Neural progenitor cell (in vitro differentiated cells): ENCODE results near the gene THRA. TPM values are rescaled to one million over a fixed set of nuclear protein-coding genes. Genes with fewer than 3 reads are reported as not detected.
A peak's percentile ranks its signal among the peaks of the same experiment; 100 is the strongest.

Source experiments
- DNase-seq: peaks from one replicate; pipeline ENCODE4 v3.0.0-alpha.2; 2016; ENCODE audit warnings: low spot score
- H2AFZ ChIP-seq: fragments of 200-600 bp; sonication (generic); replicated peaks from 2 replicates; pipeline ENCODE4 v1.6.1; 2016; ENCODE audit warnings: antibody characterized with exemption
- H3F3A ChIP-seq: fragments of 200-600 bp; sonication (generic); 2 replicates; pipeline ENCODE4 v1.6.1; 2016; ENCODE audit warnings: antibody characterized with exemption, low read depth
- H3K27ac ChIP-seq: fragments of 200-600 bp; sonication (generic); 2 replicates; pipeline ENCODE4 v1.5.1; 2016; ENCODE audit warnings: mild to moderate bottlenecking
- H3K27me3 ChIP-seq: fragments of 200-600 bp; sonication (generic); 2 replicates; pipeline ENCODE4 v1.6.1; 2016; ENCODE audit warnings: mild to moderate bottlenecking, moderate library complexity
- H3K36me3 ChIP-seq: fragments of 200-600 bp; sonication (generic); 2 replicates; pipeline ENCODE4 v1.5.1; 2016
- H3K4me1 ChIP-seq: fragments of 200-600 bp; sonication (generic); 2 replicates; pipeline ENCODE4 v1.6.1; 2016; ENCODE audit warnings: mixed run types
- H3K4me2 ChIP-seq: fragments of 200-600 bp; sonication (generic); 2 replicates; pipeline ENCODE4 v1.6.1; 2016
- H3K4me3 ChIP-seq: fragments of 200-600 bp; sonication (generic); 2 replicates; pipeline ENCODE4 v1.5.1; 2016
- H3K79me2 ChIP-seq: fragments of 200-600 bp; sonication (generic); 2 replicates; pipeline ENCODE4 v1.6.1; 2016; ENCODE audit warnings: low read depth
- H3K9ac ChIP-seq: fragments of 200-600 bp; sonication (generic); 2 replicates; pipeline ENCODE4 v1.6.1; 2016
- H3K9me3 ChIP-seq: fragments of 200-600 bp; sonication (generic); 2 replicates; pipeline ENCODE4 v1.5.1; 2016; ENCODE audit warnings: low read depth
- H4K20me1 ChIP-seq: fragments of 200-600 bp; sonication (generic); 2 replicates; pipeline ENCODE4 v1.6.1; 2016; ENCODE audit warnings: low read depth
- H3K27ac Mint-ChIP-seq: 3 replicates; pipeline ENCODE4 v1.8.0; 2021; ENCODE audit warnings: mixed read lengths
- H3K27me3 Mint-ChIP-seq: 2 replicates; pipeline ENCODE4 v1.8.0; 2022; ENCODE audit warnings: low read depth, mild to moderate bottlenecking, inconsistent platforms, moderate library complexity, mixed read lengths; ENCODE audit not compliant: insufficient read depth
- H3K36me3 Mint-ChIP-seq: 3 replicates; pipeline ENCODE4 v1.8.0; 2021; ENCODE audit warnings: mixed read lengths
- H3K4me1 Mint-ChIP-seq: 3 replicates; pipeline ENCODE4 v1.8.0; 2021; ENCODE audit warnings: mixed read lengths
- H3K4me3 Mint-ChIP-seq: 3 replicates; pipeline ENCODE4 v1.8.0; 2021; ENCODE audit warnings: mild to moderate bottlenecking, moderate library complexity, mixed read lengths
- H3K9me3 Mint-ChIP-seq: 3 replicates; pipeline ENCODE4 v1.8.0; 2020; ENCODE audit warnings: mixed read lengths
- EZH2 ChIP-seq: fragments of 200-600 bp; sonication (generic); IDR thresholded peaks from 2 replicates; pipeline ENCODE4 v1.6.1; 2017; ENCODE audit warnings: antibody characterized with exemption, mild to moderate bottlenecking, moderate library complexity
- EZH2phosphoT487 ChIP-seq: fragments of 200-600 bp; sonication (generic); IDR thresholded peaks from 2 replicates; pipeline ENCODE4 v1.6.1; 2017; ENCODE audit warnings: antibody characterized with exemption
- total RNA-seq: library from RNA; depleted of rRNA; stranded (reverse); fragments of >200 nt; gene quantifications from 2 replicates; pipeline ENCODE4 v1.2.3, GENCODE V29; 2015; ENCODE audit warnings: low replicate concordance
- TF ChIP-seq, protein P1 (sequence below): fragments of 200-600 bp; sonication (generic); IDR thresholded peaks from 2 replicates; pipeline ENCODE4 v1.5.1; 2017; ENCODE audit warnings: antibody characterized with exemption, mild to moderate bottlenecking

Gene THRA
- total RNA-seq, 1 donor from 2014 or later: 14.5 TPM

DNA sequence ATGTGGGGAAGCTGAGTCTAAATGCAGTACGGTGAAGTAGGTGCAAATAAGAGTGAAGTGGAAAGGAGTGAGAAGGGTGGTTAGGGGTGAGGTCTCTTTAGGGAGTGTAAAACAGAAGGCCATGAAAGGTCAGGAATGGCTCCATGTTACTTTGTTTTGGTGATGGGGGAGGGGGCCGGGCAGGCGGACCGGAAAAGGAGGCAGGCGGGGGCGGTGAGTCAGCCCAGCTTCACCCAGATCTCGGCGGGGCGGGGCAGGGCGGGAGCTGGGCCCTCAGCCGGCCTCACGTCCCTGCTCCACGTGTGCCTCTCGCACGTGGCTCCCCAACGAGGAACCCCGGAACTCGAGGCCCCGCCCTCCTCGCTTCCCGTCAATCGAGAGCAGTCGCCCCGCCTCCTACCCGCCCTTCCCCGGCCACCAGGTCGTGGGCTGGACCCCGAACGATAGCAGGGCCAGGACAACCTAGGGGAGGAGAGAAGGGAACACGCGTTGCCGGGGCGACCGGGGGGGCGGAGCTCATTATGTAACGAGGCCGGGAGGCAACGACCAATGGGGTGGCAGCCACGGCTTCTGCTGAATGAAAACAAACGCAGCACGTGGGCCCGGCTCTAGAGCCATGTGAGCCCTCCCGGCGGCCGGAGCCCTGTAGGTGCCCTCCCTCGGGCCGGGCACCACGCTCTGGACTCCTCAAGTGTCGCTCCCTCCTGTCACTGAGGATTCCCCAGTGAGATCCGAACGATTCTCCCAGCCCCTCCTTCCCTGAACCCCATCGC, 36.3 kb downstream of the THRA start:
- Histone ChIP-seq H3K36me3 (no peaks in the 10 kb centered on the region), H2AFZ (no peak overlapping the region), H3K4me2 (peak overlapping the region; percentile 67), H3K79me2 (no peaks in the 10 kb centered on the region), H3F3A (peaks cover 21% of the 10 kb centered on the region), H3K9ac (no peak overlapping the region), H3K9me3 (no peaks in the 10 kb centered on the region), H3K27me3 (peaks cover 16% of the 10 kb centered on the region), H3K4me1 (peaks cover 17% of the 10 kb centered on the region), H3K4me3 (peak overlapping the region; percentile 41), H3K27ac (no peak overlapping the region), H4K20me1 (no peaks in the 10 kb centered on the region)
- Mint-ChIP-seq H3K4me3 (peak overlapping the region; percentile 90), H3K9me3 (no peaks in the 10 kb centered on the region), H3K27ac (peak overlapping the region; percentile 0), H3K36me3 (peaks cover 4% of the 10 kb centered on the region), H3K27me3 (peaks cover 6% of the 10 kb centered on the region), H3K4me1 (peaks cover 53% of the 10 kb centered on the region)
- DNase-seq: peak; percentile 95
- no peak for TF ChIP-seq EZH2phosphoT487
- TF ChIP-seq, protein P1, sequence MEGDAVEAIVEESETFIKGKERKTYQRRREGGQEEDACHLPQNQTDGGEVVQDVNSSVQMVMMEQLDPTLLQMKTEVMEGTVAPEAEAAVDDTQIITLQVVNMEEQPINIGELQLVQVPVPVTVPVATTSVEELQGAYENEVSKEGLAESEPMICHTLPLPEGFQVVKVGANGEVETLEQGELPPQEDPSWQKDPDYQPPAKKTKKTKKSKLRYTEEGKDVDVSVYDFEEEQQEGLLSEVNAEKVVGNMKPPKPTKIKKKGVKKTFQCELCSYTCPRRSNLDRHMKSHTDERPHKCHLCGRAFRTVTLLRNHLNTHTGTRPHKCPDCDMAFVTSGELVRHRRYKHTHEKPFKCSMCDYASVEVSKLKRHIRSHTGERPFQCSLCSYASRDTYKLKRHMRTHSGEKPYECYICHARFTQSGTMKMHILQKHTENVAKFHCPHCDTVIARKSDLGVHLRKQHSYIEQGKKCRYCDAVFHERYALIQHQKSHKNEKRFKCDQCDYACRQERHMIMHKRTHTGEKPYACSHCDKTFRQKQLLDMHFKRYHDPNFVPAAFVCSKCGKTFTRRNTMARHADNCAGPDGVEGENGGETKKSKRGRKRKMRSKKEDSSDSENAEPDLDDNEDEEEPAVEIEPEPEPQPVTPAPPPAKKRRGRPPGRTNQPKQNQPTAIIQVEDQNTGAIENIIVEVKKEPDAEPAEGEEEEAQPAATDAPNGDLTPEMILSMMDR: no peak
- no peak for TF ChIP-seq EZH2

DNA sequence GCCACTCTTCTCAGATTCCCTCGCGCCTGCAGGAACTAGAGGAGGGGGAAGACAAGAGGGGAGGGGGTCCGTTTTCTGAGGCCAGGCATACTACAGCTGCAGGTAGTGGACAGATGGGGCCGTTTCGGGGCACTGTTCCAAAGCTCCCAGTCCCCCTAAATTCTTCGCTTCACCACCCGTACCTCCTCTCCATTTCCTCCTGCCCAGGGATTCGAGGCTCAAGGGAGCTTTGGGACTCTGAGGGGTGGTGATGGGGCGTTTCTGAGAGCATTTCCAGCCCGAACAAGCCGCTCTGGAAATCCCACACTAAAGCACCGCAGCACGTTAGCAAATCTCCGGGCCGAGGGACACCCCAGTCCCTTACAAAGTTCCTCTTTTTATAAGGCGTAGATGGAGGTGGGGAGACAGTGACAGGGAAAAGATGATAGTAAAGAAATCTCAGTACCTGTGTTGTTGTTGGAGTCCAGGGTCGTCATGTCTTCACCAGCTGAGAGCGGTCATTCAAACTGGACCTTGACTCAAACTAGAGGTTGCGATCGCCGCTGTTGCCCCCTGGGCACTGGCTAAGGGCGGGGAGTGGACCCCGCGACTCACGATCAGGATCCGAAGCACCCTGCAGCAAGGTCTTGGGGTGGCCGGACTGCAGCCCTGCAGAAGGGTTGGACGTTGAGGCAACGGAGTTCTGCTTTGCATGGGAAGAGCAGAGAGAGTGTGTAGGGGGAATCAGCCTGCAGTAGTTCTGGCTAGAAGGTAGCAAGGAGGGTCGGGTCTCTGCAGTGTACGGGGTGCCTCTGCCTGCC, 37.1 kb downstream of the THRA start:
- Histone ChIP-seq H4K20me1 (no peaks in the 10 kb centered on the region), H3K4me1 (peaks cover 17% of the 10 kb centered on the region), H3K9me3 (no peaks in the 10 kb centered on the region), H3K27ac (no peak overlapping the region), H3F3A (peaks cover 21% of the 10 kb centered on the region), H2AFZ (peak overlapping the region; percentile 30), H3K9ac (no peak overlapping the region), H3K79me2 (no peaks in the 10 kb centered on the region), H3K4me2 (peak overlapping the region; percentile 67), H3K4me3 (peak overlapping the region; percentile 41), H3K36me3 (no peaks in the 10 kb centered on the region), H3K27me3 (peaks cover 16% of the 10 kb centered on the region)
- TF ChIP-seq, protein P1: no peak
- no peak for TF ChIP-seq EZH2
- TF ChIP-seq EZH2phosphoT487: no peak
- peaks cover 50% of the 10 kb centered on the region for H3K4me1 Mint-ChIP-seq
- H3K36me3 Mint-ChIP-seq: peaks cover 4% of the 10 kb centered on the region
- no peak overlapping the region for H3K27ac Mint-ChIP-seq
- H3K9me3 Mint-ChIP-seq: no peaks in the 10 kb centered on the region
- H3K27me3 Mint-ChIP-seq: peaks cover 8% of the 10 kb centered on the region
- DNase-seq: no peak
- H3K4me3 Mint-ChIP-seq: peak overlapping the region; percentile 90

DNA sequence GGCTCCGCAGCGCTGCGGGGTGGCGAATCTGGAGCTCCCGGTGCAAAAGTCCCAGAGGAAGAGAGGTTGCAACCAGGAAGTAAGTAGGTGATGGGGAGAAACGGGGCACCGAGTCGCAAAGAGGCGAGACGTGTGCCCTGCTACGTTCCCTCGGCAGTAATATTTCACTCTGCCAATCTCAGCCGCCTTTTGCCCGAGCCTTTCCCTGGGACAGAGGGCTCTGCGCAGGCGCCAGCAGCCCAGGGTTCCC, 37.6 kb downstream of the THRA start, which contains the start of gene NR1D1:
TSS of gene NR1D1 (minus strand) at position 171 of the 250 bp plus-strand sequence. CDS start 495 bp downstream, outside the sequence.
- Mint-ChIP-seq H3K27me3 (peaks cover 8% of the 10 kb centered on the region), H3K9me3 (no peaks in the 10 kb centered on the region)

More for the DNA sequence above, 37.6 kb downstream of the THRA start, which contains the start of gene NR1D1:
- H3K27ac Mint-ChIP-seq: peak within 1 kb of the TSS; percentile 91
- Histone ChIP-seq H3K4me1 (peaks cover 17% of the 10 kb centered on the region), H3K4me2 (peak within 1 kb of the TSS; percentile 67), H3K79me2 (no peaks in the 10 kb centered on the region), H3F3A (peaks cover 21% of the 10 kb centered on the region), H3K27ac (no peak within 1 kb of the TSS), H3K27me3 (peaks cover 16% of the 10 kb centered on the region), H2AFZ (peak within 1 kb of the TSS; percentile 30), H4K20me1 (no peaks in the 10 kb centered on the region), H3K36me3 (no peaks in the 10 kb centered on the region), H3K4me3 (peak within 1 kb of the TSS; percentile 41), H3K9ac (no peak within 1 kb of the TSS), H3K9me3 (no peaks in the 10 kb centered on the region)
- peaks cover 4% of the 10 kb centered on the region for H3K36me3 Mint-ChIP-seq
- TF ChIP-seq EZH2phosphoT487: no peak
- TF ChIP-seq EZH2: no peak
- TF ChIP-seq, protein P1: no peak
- no peak for DNase-seq
- peak within 1 kb of the TSS; percentile 90 for H3K4me3 Mint-ChIP-seq
- peaks cover 52% of the 10 kb centered on the region for H3K4me1 Mint-ChIP-seq
